Mesenchymal stem cell (in vitro differentiated cells and primary cell): ENCODE data around the gene SOX9.

Experiments used
- DNase-seq: peaks from one replicate; pipeline ENCODE4 v3.0.0-alpha.2; 2013
- H2AFZ ChIP-seq: one replicate; pipeline ENCODE4 v1.6.1; 2013; ENCODE audit warnings: low read depth, mild to moderate bottlenecking, control low read depth, inconsistent platforms, low read length, moderate library complexity
- H2AK5ac ChIP-seq: 2 replicates; pipeline ENCODE4 v1.6.1; 2013; ENCODE audit warnings: low read length, moderate library complexity, mild to moderate bottlenecking, inconsistent platforms; ENCODE audit not compliant: severe bottlenecking
- H2BK120ac ChIP-seq: one replicate; pipeline ENCODE4 v1.6.1; 2013; ENCODE audit warnings: low read depth, mild to moderate bottlenecking, inconsistent platforms, low read length, moderate library complexity
- H2BK12ac ChIP-seq, 2 experiments: one replicate each; pipeline ENCODE4 v1.6.1; 2013; ENCODE audit warnings: inconsistent platforms in 2 of 2, low read length in 2 of 2, mild to moderate bottlenecking in 2 of 2, moderate library complexity in 2 of 2, control low read depth in 1 of 2
- H2BK15ac ChIP-seq: one replicate; pipeline ENCODE4 v1.6.1; 2013; ENCODE audit warnings: mild to moderate bottlenecking, low read depth, inconsistent platforms; ENCODE audit not compliant: poor library complexity, severe bottlenecking
- H2BK5ac ChIP-seq: 2 replicates; pipeline ENCODE4 v1.6.1; 2013; ENCODE audit warnings: low read depth, mild to moderate bottlenecking, low read length, control low read depth, inconsistent platforms; ENCODE audit not compliant: poor library complexity, severe bottlenecking
- H3K14ac ChIP-seq, 2 experiments: one replicate each; pipeline ENCODE4 v1.6.1; 2013; ENCODE audit warnings: inconsistent platforms in 2 of 2, low read length in 2 of 2, control low read depth in 1 of 2, mild to moderate bottlenecking in 1 of 2, moderate library complexity in 1 of 2
- H3K18ac ChIP-seq, 2 experiments: one replicate each; pipeline ENCODE4 v1.6.1; 2013; ENCODE audit warnings: inconsistent platforms in 2 of 2, low read length in 2 of 2, control low read depth in 1 of 2, low read depth in 1 of 2, mild to moderate bottlenecking in 1 of 2
- H3K23ac ChIP-seq, 2 experiments: one replicate each; pipeline ENCODE4 v1.6.1; 2013; ENCODE audit warnings: inconsistent platforms in 2 of 2, low read length in 2 of 2, mild to moderate bottlenecking in 2 of 2, moderate library complexity in 2 of 2, control low read depth in 1 of 2
- H3K27ac ChIP-seq: 2 replicates; pipeline ENCODE4 v1.5.1; 2013; ENCODE audit warnings: mild to moderate bottlenecking, moderate library complexity, low read length, control low read depth, inconsistent platforms; ENCODE audit not compliant: poor library complexity, severe bottlenecking
- H3K27me3 ChIP-seq, 2 experiments: 2 replicates each; pipeline versions ENCODE4 v1.6.1 to v1.7.0; 2013; ENCODE audit warnings: low read length in 2 of 2, mild to moderate bottlenecking in 2 of 2, moderate library complexity in 2 of 2, control low read depth in 1 of 2, inconsistent platforms in 1 of 2; ENCODE audit not compliant: control insufficient read depth in 1 of 2, insufficient read depth in 1 of 2
- H3K36me3 ChIP-seq, 2 experiments: 2 replicates each; pipeline versions ENCODE4 v1.6.1 to v1.7.0; 2013; ENCODE audit warnings: low read length in 2 of 2, control low read depth in 1 of 2, inconsistent platforms in 1 of 2, low read depth in 1 of 2, mild to moderate bottlenecking in 1 of 2; ENCODE audit not compliant: insufficient read depth in 2 of 2, control insufficient read depth in 1 of 2
- H3K4ac ChIP-seq, 2 experiments: one replicate each; pipeline ENCODE4 v1.6.1; 2013; ENCODE audit warnings: inconsistent platforms in 2 of 2, low read length in 2 of 2, mild to moderate bottlenecking in 2 of 2, moderate library complexity in 2 of 2, control low read depth in 1 of 2, low read depth in 1 of 2
- H3K4me1 ChIP-seq: 2 replicates; pipeline ENCODE4 v1.6.1; 2013; ENCODE audit warnings: low read depth, low read length, control low read depth; ENCODE audit not compliant: control insufficient read depth, insufficient read depth
- H3K4me2 ChIP-seq: 2 replicates; pipeline ENCODE4 v1.6.1; 2013; ENCODE audit warnings: low read length, mild to moderate bottlenecking, inconsistent platforms; ENCODE audit not compliant: poor library complexity, severe bottlenecking
- H3K4me3 ChIP-seq, 2 experiments: 2 replicates each; pipeline versions ENCODE4 v1.5.1 to v1.7.0; 2013; ENCODE audit warnings: low read length in 2 of 2, mild to moderate bottlenecking in 2 of 2, control low read depth in 1 of 2, low read depth in 1 of 2; ENCODE audit not compliant: insufficient read depth in 1 of 2
- H3K79me1 ChIP-seq: replicated peaks from 2 replicates; pipeline ENCODE4 v1.6.1; 2013; ENCODE audit warnings: mild to moderate bottlenecking, control low read depth, low read length, inconsistent platforms; ENCODE audit not compliant: poor library complexity, severe bottlenecking
- H3K9ac ChIP-seq: 2 replicates; pipeline ENCODE4 v1.7.0; 2013; ENCODE audit warnings: mild to moderate bottlenecking, low read length, moderate library complexity
- H3K9me3 ChIP-seq: 2 replicates; pipeline ENCODE4 v1.7.0; 2013; ENCODE audit warnings: mild to moderate bottlenecking, low read length; ENCODE audit not compliant: control insufficient read depth
- H4K8ac ChIP-seq: one replicate; pipeline ENCODE4 v1.6.1; 2013; ENCODE audit warnings: inconsistent platforms, mild to moderate bottlenecking, low read length, moderate library complexity
- H4K91ac ChIP-seq: one replicate; pipeline ENCODE4 v1.6.1; 2013; ENCODE audit warnings: mild to moderate bottlenecking, low read length, inconsistent platforms
- WGBS: methylation state at CpG from one replicate; pipeline ENCODE4 v1.1.7; 2013; ENCODE audit warnings: mixed read lengths; 5-methylcytosine and 5-hydroxymethylcytosine counted together

The SOX9 gene

GRCh38 chr17:72090108-72090507, 30.7 kb upstream of the SOX9 start:
- Histone ChIP-seq H2AFZ (no peak overlapping the region), H3K79me1 (no peaks in the 10 kb centered on the region), H3K36me3 (no peaks in the 10 kb centered on the region), H3K4ac (no peak overlapping the region), H3K18ac (no peak overlapping the region), H2AK5ac (no peak overlapping the region), H4K91ac (no peak overlapping the region), H3K27ac (no peak overlapping the region), H2BK15ac (no peak overlapping the region), H3K14ac (no peak overlapping the region), H3K4me3 (no peak overlapping the region), H3K9me3 (no peaks in the 10 kb centered on the region), H2BK120ac (no peak overlapping the region), H3K27me3 (peaks cover 8 to 12% of the 10 kb centered on the region in 2 experiments), H2BK5ac (no peak overlapping the region), H3K4me2 (no peak overlapping the region), H3K4me1 (no peaks in the 10 kb centered on the region), H3K9ac (no peak overlapping the region), H2BK12ac (no peak overlapping the region), H4K8ac (no peak overlapping the region), H3K23ac (no peak overlapping the region)
- WGBS: 67% methylated on average over 1 of the region's 1 CpG
- DNase-seq: peak; percentile 13

GRCh38 chr17:72092710-72093322, 28.0 kb upstream of the SOX9 start:
- Histone ChIP-seq H3K79me1 (no peaks in the 10 kb centered on the region), H2BK15ac (no peak overlapping the region), H3K4me3 (no peak overlapping the region), H2BK120ac (no peak overlapping the region), H3K27ac (no peak overlapping the region), H4K8ac (no peak overlapping the region), H2AFZ (no peak overlapping the region), H3K18ac (no peak overlapping the region), H2AK5ac (no peak overlapping the region), H3K36me3 (no peaks in the 10 kb centered on the region), H3K4me1 (no peaks in the 10 kb centered on the region), H3K9ac (no peak overlapping the region), H4K91ac (no peak overlapping the region), H3K23ac (no peak overlapping the region), H3K4me2 (no peak overlapping the region), H2BK5ac (no peak overlapping the region), H2BK12ac (no peak overlapping the region), H3K9me3 (no peaks in the 10 kb centered on the region), H3K27me3 (peaks cover 6 to 7% of the 10 kb centered on the region in 2 experiments), H3K14ac (no peak overlapping the region), H3K4ac (no peak overlapping the region)
- no peak for DNase-seq
- no CpG with 5 or more reads among the region's 1 CpG for WGBS

- no peak overlapping the region for H2BK120ac ChIP-seq
- WGBS: 83% methylated on average over 3 of the region's 3 CpGs
- no peak overlapping the region for H2BK15ac ChIP-seq
Observed at GRCh38 chr17:72093707-72094106, 27.1 kb upstream of the SOX9 start.

GRCh38 chr17:72095316-72095715, 25.5 kb upstream of the SOX9 start:
- no peak overlapping the region for H2BK5ac ChIP-seq
- no peaks in the 10 kb centered on the region for H3K4me1 ChIP-seq
- H3K4ac ChIP-seq: no peak overlapping the region
- no peaks in the 10 kb centered on the region for H3K79me1 ChIP-seq
- H2BK12ac ChIP-seq: no peak overlapping the region
- H3K18ac ChIP-seq: no peak overlapping the region
- H3K4me3 ChIP-seq: no peak overlapping the region
- H3K14ac ChIP-seq: no peak overlapping the region
- no peak overlapping the region for H4K91ac ChIP-seq
- H3K27me3 ChIP-seq: no peaks in the 10 kb centered on the region
- no peak overlapping the region for H2BK120ac ChIP-seq
- no peak overlapping the region for H4K8ac ChIP-seq
- H3K27ac ChIP-seq: no peak overlapping the region
- no peak for DNase-seq
- no peaks in the 10 kb centered on the region for H3K36me3 ChIP-seq
- H2BK15ac ChIP-seq: no peak overlapping the region
- H2AK5ac ChIP-seq: no peak overlapping the region
- H3K9me3 ChIP-seq: no peaks in the 10 kb centered on the region
- H3K4me2 ChIP-seq: no peak overlapping the region
- WGBS: 90% methylated on average over 4 of the region's 4 CpGs
- H2AFZ ChIP-seq: no peak overlapping the region
- no peak overlapping the region for H3K23ac ChIP-seq
- no peak overlapping the region for H3K9ac ChIP-seq

More at GRCh38 chr17:72093707-72094106, 27.1 kb upstream of the SOX9 start:
- no peaks in the 10 kb centered on the region for H3K36me3 ChIP-seq
- no peak overlapping the region for H4K91ac ChIP-seq
- no peak overlapping the region for H3K4me3 ChIP-seq
- no peak overlapping the region for H3K9ac ChIP-seq
- no peak overlapping the region for H3K14ac ChIP-seq
- no peak overlapping the region for H3K18ac ChIP-seq
- H3K4ac ChIP-seq: no peak overlapping the region
- no peak overlapping the region for H2BK12ac ChIP-seq
- no peak overlapping the region for H4K8ac ChIP-seq
- H2BK5ac ChIP-seq: no peak overlapping the region
- no peak overlapping the region for H3K23ac ChIP-seq
- no peak overlapping the region for H2AFZ ChIP-seq
- H3K27me3 ChIP-seq: peaks cover 6 to 7% of the 10 kb centered on the region in 2 experiments
- no peak overlapping the region for H3K27ac ChIP-seq
- DNase-seq: no peak
- no peaks in the 10 kb centered on the region for H3K79me1 ChIP-seq
- H2AK5ac ChIP-seq: no peak overlapping the region
- H3K4me2 ChIP-seq: no peak overlapping the region
- no peaks in the 10 kb centered on the region for H3K4me1 ChIP-seq
- H3K9me3 ChIP-seq: no peaks in the 10 kb centered on the region
